GM21723 (cell line): ENCODE data around the gene PRSS50.

ENCODE experiments used
- ATAC-seq: cut with Tn5 transposase; IDR thresholded peaks from one replicate; pipeline ENCODE4 v1.9.1; 2021; ENCODE audit warnings: mild to moderate bottlenecking, moderate library complexity; ENCODE audit not compliant: unreplicated experiment

The PRSS50 gene

DNA sequence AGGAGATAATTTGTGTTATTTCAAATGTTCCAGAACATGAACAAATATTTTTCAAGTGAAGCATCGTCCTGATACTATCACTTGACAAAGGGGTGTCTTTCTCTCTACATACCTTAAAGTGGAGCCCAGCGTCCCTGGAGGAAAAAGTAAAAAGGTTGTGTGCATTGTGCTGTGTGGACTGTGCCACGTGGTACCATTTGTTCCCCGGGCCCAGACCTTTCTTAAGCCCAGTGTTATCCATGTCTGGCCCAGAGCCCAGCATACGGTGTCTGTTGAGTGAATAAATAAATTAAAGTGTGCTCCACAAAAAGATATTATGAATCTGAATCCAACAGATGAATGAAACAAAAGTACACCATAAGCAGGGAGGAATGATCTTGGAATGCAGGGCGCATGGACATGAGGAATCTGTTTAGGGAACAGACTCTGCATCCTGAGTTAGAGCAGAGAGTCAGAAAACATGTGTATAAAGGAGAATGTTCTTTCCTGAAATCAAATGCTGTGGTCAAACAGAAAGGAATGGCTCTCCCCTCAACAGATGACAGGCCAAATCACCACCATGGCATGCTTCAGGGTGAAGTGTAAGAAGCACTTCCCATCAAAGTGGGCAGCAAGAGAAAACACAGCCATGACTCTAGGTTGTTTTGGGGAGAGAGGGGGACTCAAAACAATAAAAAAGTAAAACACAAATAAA, 8.1 kb upstream of the PRSS50 start:
- no peak for ATAC-seq

GRCh38 chr3:46724424-46724823, 6.8 kb upstream of the PRSS50 start:
- ATAC-seq, result no peak

DNA sequence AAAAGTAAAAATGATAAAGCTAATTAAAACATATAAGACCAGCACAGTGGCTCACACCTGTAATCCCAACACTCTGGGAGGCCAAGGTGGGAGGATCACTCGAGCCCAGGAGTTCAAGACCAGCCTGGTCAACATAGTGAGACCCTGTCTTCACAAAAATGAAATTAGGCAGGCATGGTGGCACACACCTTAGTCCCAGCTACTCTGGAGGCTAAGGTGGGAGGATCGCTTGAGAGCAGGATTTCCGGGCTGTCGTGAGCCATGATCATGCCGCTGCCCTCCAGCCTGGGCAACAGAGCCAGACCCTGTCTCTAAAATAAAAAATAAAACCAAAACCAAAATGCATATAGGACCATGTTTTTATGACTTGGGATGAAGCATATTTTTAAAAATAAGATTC, 4.8 kb upstream of the PRSS50 start:
- ATAC-seq, result no peak

GRCh38 chr3:46721009-46721408, 3.3 kb upstream of the PRSS50 start:
- ATAC-seq, result no peak

DNA sequence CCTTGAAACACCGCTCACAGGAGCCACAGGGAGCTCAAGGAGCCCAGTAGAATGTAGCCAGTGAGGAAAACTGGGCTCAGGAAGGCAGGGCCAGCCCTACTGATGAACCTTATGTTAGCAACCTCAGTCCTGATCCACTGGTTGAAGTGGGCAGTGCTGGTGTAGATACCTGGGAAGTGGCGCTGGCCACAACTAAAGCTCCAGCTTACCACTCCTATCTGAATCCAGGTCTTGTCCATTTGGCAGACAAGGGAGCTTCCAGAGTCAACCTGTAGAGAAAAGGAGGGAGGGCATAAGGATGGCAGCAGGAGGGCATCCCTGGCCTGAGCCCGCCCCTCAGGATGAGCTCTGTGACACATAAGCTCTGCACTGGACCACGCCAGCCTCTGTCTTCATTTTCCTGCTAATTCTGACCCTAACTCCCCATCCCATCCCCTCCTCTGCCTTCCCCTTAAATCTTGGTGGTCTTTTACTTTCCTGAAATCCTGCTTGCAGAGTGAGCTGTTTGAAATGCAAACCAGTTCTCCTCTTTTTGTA, 2.1 kb upstream of the PRSS50 start:
- no peak for ATAC-seq

DNA sequence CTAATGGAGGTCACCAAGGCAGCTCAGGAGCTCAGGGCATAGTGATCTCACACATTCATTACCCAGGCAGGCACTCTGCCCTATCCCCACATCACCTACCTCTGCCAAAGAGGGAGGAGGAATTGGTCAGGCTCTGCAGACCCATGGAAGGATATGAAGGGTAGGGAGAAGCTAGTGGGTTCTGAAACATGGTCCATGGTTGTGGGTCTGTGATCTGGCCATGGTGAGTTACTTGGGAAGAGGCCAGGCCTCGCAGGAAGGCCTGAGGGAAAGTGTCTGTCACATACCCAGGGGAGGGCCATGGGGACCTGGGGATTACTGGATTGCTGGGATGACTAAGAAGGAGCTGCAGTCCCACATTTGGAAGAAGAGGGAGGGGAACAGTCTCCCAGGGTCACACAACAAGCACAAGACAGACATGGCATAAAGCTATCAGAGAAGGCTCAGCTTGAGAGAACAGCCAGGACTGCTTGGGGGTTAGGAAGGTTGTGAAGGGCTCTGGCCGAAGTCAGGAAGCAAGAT, 1.4 kb upstream of the PRSS50 start:
- no peak for ATAC-seq

DNA sequence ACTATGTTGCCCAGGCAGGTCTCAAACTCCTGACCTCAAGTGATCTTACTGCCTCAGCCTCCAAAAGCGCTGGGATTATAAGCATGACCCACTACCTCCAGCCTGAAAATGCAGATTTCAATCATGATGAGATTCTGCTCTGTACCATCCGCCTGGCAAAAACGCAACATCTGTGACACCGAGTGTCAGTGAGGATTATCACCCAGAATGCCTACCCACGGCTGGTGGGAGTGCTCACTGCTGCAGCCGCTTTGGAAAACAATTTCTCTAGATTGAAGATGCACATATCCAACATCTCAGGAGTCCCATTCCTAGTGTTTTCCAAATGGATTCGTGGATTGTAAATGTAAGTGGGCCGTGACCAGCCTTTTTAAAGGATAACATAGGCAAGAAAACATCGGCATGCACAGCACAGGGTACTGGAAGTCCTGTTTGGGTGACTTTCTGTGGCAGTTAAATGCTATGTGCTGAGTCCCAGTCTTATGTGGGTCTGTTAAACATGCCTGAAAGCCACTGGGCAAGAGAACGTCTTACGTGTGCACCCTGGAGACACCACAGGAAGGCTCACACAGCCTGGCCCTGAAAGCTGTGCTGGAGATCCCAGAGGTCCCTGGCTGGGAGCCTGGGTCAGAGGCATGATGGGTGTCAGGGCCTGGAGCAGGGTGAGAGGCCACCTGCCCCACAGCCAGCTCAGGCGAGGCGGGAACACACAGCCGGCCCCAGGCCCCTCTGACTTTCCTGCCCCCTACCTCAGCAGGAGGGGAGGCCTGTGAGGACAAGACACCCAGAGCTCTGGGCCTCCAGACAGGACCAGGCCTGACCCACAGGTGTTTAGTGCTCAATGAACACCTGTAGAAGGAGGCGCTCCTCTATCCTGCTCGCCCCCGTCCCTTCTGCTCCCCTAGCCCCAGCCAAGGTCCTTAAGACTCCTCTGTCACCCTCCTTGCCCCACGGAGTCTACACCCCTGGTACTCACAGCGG, 918 bp downstream of the PRSS50 start:
- ATAC-seq, result no peak

GRCh38 chr3:46715507-46716175, 2.0 kb downstream of the PRSS50 start:
- no peak for ATAC-seq

DNA sequence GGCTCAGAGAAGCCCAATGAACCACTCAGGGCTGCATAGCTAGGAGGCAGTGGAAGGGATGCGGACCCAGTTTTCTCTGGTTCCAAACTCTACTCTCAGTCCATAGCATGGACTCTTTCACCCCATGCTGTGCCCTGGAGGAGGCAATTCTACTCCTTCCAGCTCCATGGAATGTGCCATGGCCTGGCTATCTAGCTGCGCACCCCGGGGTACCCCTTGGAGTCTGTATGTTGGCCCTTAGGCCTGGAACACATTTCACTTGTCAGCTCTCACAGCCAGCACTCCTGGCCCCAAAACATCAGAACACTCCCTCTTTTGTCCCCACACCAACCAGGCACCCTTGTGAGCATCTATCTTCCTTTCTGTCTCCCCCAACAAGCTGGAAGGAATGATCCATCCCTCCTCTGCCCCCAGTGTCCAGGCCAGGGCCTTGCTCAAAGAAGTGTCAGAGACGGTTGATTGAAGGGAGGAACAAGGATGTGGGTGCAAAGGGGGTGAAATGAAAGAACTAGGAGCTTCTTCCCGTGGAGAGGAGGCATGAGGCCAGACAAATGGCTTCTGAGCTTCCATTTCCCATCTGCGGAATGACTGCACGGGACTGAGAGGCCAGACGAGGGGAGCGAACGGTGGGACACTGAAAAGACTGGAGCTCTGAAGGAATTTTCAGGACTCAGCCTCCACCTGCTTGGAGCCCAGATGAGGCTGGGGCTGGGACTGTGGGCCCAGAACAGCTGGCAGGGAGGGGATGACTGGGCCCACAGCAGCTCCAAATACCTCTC, 2.8 kb downstream of the PRSS50 start:
- ATAC-seq, result no peak

DNA sequence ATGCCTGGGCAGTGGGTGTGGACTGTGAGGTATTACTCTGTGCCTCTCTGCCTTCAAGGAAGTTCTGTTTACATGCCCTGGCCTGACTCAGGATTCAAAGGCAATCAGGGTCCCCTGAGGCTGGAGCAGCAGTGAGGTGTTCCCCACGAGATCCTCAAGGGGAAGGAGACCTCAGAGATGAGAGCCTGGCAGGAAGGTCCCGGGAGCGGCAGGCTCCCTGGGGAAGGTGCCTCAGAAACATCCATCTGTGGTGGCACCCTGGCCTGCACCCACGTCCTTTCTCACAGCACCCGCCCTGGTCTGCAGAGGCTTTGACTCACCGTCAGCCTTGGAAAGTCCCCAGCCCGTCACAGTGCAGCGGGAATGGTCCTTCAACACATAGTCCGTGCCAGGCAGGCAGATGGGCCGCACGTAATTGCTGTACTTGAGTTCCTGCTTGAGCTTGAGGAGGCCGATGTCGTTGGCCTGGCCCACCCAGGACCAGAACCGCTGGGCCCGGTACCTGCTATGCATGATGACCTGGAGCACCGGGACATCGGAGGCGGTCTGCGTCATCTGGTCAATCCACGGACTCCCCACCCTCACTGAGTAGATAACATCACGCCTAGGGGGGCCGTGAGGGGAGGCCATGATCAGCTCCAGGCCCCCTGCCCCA, 3.6 kb downstream of the PRSS50 start:
- peak; percentile 64 for ATAC-seq

DNA sequence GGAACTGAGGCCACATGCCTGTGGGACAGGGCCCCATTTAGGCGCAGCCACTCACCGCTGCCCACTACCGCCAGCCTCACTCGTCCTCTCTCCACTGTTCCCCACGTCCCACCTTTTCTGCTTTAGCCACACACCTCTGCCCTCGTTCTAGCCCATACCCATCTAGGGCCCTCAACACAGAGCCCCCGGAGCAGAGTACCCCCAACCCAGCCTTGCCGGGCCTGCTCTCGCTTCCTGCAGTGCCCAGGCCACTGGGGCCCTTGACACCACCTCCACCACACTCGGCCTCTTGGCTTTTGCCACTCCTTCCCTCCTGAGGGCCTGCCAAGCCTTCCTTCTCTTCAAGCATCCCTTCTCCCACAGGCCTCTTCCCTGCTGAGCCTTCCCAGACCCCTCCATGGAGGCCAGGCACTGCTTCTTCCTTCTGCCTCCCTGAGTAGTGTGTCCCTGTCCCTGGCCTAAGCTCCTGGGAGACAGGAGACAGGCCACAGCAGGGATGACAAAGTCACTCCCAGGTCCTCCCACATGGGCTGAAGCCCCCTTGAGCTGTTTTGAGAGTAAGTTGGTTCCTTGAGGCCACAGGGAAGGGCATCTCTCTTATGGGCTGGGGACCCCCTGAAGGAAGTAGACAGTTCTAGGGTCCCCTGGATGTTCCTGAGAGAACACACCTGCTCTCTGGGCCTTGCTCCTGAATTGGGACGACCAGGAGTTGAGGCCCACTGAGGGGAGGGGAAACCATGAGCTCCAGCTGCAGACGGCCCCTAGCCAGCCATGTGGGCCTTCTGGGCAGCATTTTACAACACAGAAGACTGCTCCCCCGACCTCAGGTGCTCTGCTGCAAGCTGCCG, 4.4 kb downstream of the PRSS50 start:
- no peak for ATAC-seq

- no peak for ATAC-seq
These were observed 5.2 kb downstream of the PRSS50 start for GRCh38 chr3:46712191-46713049.

GRCh38 chr3:46711760-46712159, 5.9 kb downstream of the PRSS50 start:
- no peak for ATAC-seq

DNA sequence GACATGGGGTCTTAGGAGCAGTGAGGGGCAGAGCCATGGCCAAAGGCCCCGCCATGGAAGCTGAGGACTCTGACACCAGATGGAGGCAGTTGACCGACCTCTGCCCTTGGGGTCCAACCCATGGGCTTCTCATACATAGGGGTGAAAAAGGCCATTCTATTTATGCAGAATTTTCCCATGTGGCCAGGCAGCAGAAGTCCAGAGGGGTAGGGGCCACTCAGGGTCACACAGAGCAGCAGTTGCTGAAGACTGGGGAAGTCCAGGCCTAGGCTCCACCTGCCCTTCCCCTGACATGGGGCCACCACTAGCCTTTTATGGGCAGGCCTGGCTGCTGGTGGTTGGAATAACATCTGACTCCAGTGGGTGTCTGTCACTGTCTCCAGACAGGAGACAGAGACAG, 6.4 kb downstream of the PRSS50 start:
- ATAC-seq, result no peak

- ATAC-seq, result no peak
These were observed 6.9 kb downstream of the PRSS50 start for GRCh38 chr3:46710671-46711295.

- no peak for ATAC-seq
These were observed 7.4 kb downstream of the PRSS50 start for GRCh38 chr3:46710229-46710628.

DNA sequence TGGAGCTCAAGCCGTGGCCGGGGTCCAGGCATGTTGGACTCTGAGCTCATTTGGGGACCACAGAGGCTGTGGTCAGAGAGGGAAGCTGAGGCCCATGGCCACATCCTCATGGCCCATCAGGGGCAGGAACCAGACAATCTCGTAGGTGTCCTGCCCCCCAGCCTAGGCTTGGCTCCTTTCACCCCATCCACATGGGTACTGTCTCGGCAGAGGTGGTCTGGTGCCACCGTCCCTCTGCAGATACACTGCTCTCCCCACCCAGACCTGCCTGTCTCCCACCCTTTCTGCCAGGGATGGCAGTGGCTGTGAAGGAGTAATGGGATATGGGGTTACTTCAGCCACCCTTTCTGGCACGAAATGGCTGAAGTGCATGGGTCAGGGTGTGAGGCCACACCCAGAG, 7.9 kb downstream of the PRSS50 start:
- ATAC-seq, result no peak
